HG03565 (cell line): ENCODE measurements around the gene CLRN3.

Experiments
- ATAC-seq: cut with Tn5 transposase; IDR thresholded peaks from one replicate; pipeline ENCODE4 v1.9.1; 2021; ENCODE audit warnings: mild to moderate bottlenecking, moderate library complexity; ENCODE audit not compliant: unreplicated experiment

The CLRN3 gene

DNA sequence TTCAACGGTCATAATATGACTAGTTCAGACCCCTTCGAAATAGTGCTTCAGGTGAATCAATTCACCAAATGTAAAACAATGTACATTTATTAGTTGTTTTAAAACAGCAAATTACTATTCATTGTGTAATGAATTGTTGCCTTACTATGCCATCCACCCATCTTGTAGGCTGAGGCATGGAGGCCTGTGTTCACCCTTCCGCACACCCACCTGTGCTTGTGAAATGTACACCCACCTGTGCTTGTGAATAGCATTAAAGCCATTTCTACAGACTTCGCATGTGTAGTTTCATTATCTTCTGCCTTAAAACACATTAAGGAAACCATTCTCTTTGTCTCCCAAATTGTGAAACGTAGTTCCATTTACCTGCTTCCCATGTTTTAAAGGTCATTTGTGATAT, 16.8 kb downstream of the CLRN3 start:
- no peak for ATAC-seq

DNA sequence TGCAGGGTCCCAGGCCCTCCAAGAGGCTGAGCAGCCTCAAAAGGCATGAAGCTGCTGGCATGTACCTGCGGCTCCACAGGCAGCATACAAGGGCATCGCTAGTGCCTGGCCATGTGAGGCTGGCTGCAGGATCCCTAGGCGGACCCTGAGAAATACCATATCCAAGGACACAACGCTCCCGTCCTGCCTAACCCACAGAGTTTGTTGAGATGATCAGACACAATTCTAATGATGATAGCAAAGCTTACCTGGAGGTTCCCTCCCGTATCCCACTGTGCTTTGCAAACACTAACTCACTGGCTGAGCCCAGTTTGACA, 17.3 kb downstream of the CLRN3 start:
- ATAC-seq = no peak

DNA sequence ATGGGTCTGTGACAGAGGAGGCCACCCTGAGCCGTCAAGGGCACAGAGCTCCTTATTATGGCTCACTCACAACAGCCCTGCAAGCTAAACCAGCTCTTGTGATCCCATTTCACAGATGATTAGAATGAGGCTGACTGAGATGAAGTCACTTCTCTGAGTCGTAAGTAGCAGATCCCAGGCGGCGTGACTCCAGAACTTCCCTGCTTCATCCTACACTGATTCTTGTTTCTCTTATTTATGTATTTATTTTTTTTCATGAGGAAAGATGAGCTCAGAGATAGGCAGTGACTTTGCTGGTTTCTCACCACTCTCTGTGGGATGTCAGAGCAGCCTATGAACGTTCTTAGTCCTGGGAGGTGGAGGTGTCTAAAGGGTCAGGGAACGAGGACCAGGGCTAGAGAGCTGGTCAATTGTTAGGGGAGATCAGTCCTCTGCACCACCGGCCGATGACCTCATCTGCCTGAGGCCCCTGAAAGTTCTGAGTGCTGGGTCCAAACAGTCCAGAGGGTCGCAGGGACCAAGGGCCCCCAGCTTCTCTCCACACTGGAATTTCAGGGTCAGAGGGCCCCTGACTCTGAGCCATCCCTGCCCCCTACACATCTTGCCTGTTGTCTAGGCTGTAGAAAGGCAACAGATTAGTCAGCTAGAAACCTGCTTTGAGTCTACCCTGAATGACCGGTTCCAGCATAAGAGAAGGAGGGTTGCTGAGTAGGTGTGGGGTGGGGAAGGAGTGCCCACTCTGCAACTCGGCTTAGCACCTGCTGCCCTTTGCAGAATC, 17.9 kb downstream of the CLRN3 start:
- ATAC-seq = no peak

DNA sequence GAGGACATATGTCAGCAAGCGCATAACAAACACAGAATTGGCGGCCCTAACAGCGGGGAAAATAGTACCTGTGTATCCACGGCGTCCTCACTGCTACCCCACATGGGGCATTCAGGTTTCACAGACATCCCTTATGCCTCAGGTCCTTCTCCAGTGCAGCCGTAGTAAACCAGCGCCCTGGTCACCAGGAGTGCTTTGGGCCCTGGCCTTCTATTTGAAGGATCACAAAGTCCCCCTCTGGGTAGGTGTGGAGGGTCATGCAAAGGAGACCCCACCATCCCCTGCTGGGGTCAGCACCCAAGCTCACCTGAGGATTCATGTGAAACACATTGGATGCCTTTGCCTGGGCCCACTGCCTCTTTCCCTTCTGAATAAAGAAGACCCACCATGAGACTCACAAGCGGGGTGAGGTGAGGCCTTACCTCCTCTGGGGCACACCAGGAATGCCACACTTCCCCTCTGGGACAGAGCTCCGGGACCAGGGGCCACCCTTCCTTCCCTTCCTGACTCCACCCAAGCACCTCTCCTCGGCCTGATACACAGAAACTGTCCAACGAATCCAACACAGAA, 18.8 kb downstream of the CLRN3 start:
- no peak for ATAC-seq

DNA sequence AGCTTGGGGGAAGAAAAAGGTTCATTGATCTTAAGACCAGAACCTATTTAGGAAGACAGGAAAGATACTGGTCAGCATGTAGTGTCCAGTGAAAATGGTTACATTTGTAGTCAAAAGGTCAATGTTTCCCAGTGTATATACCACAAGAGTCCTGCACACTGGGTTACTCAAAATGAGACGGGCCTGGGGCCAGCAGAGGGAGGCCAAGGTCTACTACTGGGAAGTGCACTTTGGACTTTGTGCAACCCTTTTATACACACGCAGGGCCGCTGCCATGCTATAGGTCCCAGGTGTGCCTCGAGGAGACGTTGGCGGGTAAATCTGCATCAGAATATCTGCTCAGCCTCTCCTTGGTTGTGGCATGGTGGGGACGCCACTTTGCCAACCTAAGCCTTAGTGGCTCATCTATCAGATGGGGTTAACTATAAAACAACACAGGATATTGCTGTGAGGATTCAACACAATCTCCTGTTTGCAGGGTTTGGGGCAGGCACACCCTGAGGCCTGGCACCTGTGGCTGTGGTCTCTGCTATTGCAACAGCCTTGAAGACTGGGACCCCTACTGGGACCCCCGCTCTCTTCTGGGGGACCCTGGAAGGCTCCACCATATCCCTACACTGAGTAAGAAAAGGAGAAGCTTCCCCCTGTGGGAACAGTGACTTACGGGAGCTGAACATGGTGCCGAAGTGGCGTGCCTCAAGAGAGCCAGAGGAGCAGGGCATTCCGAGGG, 19.7 kb downstream of the CLRN3 start:
- no peak for ATAC-seq

DNA sequence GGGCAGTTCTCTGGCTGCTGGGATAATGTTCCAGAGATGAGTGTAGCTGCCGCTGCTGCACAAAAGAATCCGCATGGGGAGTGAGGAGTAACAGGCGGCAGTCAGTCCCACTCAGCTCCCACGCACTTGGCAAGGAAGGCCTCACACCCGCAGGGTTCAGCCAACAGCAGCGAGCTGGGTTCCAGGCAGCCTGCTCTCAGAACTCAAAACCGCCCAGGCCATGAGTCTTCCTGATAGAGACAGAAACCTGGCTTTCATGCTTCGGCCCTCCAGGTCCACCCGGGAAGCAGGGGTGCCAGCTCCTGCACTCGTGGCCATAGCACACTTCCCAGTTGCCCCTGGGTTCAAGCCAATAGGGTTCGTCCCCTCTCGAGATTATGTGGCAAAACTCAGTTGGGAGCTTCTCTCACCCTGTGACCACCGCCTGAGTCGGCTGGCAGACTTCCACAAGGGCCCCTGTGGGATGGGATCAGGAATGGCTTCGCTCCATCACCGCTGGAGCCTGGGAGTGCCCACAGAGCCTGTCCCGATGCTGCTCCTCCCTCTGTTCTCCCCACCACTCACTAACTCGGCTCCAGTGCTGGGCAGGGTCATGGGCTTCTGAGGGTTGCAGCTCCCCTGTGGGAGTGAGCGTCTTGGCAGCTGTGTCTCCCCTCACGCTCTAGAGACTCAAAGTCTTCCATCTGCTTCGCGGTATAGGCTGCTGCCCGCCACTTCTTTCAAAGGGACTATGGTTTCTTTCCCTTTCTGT, 20.6 kb downstream of the CLRN3 start:
- ATAC-seq = no peak

DNA sequence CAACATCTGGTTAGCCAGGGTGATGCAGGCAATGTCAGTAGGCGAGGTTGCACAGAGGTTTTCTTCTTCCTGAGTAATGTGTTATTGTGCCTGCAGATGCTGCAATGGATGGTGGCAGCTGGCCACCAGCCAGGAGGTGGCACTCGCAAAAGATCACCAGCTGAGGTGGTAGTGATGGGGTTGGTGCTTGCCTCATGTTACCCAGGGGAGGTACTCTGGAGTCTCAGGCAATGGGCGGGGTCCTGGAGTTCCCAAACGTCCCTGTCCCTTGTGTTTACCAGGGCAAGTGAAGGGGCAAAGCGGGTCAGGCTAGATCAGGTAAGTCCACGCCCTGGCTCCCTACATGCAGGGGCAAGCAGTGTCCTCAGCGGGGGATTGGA, 21.1 kb downstream of the CLRN3 start:
- ATAC-seq = no peak

DNA sequence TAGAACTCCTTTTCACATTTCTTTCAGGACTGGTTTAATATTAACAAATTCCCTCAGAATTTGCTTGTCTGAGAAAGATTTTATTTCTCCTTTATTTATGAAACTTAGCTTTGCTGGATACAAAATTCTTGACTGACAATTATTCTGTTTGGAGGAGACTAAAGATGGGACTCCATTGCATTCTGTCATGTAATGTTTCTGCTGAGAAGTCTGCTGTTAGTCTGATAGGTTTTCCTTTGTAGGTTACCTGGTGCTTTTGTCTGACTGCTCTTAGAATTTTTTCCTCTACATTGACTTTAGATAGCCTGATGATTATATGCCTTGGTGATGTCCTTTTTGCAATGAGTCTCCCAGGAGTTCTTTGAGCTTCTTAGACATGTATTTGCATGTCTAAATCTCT, 23.4 kb downstream of the CLRN3 start:
- ATAC-seq = no peak

DNA sequence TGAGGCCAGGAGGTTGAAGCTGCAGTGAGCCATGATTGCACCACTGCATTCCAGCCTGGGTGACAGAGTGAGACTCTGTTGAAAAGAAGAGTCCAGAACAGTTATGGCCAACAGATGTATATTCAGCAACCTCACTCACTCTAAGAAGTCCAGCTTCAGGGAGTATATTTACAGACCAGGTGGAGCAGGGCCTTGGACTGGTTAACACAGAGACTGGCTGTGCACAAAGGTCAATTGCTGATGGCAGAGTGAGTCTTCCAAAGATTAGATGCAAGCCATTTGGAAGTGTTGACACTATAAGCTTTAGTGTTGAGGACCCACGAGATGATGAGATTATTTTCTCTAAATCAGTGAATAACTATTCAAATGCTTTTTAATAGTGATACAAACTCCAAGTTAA, 24.9 kb downstream of the CLRN3 start:
- no peak for ATAC-seq

DNA sequence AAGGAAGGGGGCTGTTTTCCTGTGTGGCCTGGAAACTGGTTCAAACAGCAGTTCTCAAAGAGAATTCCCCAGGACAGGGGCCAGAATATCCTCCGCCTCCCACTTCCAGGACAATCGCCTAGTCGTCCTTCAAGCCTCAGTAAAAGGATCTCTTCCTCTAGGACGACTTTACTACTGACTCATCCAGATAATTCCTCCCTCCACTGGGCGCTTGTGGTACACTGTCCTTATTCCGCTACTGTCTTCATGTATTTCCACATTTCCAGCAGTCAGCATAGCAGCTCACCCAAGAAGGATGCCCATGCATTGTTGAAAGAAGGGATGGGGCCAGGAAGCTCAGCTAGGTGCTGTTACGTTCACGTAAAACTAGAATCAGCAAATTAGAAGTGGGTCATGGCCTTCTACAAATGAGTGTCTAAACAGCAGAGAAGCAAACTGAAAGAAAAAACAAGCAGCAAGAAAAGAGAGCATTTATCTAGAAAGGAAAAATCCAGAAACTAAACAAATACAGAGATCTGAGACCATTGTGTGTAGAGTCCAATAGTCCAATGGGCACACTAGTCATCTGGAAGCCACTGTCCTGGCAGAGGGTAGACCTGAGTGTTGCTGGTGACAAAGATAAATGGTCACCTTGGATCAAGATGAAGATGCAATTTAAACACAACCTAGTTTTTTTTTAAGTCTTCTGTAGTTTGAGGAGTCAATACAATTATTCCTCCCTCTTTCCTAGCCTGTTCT, 26.3 kb downstream of the CLRN3 start:
- no peak for ATAC-seq

DNA sequence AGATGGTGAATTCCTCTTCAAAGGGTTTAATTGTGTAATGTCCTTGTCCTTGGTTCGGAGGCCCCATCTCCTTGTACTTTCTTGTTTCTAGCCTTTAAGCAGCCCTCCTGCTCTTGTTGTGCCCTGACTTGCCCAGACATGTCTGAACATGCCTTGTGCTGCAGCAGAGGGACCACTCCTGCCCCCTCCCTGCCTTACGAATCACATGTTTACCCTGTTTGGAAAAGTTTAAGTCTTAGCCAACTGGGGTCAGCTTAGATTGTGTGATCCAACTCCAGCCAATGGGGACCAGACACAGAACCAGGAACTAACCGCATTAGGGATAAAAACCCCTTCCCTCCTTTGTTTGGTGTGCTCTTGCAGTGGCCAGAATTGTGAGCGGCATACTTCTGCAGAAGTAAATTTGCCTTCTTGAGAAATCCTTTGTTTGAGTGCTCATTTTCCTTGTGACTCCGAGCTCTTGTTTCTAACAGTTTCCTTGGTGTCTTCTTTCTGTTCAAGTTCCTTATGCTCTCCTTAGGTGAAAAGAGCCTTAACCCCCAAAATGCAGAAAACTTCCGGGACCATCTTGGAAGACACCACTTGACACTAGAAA, 29.4 kb downstream of the CLRN3 start:
- no peak for ATAC-seq

DNA sequence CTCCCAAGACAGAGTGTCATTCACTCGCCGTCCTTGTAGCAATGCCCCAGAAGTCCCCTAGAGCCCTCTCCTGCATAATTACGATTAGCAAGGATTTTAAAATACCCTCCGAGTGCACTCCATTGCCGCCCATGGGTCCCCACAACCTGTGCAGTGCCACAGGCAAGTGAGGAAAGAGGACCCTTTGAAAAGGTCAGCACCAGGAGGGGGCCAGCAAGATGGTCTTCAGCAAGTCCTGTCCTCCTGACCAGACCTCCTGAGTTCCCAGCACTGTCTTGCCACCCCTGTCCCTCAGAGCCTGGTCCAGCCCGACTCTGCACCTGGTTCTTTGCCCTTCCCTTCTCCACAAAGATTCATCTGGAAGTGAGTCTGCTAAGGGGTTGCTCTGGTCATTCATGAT, 32.1 kb downstream of the CLRN3 start:
- ATAC-seq = no peak

DNA sequence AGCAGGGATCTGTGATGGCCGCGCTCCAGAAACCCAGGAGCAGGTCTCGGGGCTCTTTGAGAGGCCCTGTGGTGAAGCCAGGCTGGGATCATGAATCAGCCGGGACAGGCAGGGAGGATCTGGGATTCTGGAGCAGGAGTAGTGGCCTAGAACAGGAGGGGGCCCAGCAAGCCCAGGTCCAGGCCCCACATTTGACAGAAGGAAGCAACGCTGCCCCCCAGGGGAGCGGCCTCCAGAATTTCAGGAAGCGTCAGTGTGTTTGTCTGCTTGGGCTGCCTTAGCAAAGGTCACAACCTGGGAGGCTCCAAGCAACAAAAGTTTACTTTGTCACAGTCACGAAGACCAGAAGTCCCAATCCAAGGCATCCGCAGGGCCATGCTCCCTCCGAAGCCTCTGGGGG, 36.8 kb downstream of the CLRN3 start:
- ATAC-seq = no peak

DNA sequence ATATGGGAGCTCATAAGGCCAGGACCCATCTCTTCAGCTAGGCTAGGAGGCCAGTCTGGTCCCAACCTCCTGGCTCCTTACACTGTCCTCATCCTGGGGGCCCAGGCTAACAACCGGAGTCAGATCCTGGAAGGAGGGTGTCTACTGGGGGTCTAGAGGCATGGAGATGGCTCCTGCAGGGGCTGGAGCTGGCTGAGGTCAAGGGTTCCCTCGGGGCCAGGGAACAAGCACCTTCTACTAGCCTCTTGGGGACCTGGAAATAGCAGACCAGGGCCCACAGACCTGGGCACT, 37.2 kb downstream of the CLRN3 start:
- no peak for ATAC-seq

DNA sequence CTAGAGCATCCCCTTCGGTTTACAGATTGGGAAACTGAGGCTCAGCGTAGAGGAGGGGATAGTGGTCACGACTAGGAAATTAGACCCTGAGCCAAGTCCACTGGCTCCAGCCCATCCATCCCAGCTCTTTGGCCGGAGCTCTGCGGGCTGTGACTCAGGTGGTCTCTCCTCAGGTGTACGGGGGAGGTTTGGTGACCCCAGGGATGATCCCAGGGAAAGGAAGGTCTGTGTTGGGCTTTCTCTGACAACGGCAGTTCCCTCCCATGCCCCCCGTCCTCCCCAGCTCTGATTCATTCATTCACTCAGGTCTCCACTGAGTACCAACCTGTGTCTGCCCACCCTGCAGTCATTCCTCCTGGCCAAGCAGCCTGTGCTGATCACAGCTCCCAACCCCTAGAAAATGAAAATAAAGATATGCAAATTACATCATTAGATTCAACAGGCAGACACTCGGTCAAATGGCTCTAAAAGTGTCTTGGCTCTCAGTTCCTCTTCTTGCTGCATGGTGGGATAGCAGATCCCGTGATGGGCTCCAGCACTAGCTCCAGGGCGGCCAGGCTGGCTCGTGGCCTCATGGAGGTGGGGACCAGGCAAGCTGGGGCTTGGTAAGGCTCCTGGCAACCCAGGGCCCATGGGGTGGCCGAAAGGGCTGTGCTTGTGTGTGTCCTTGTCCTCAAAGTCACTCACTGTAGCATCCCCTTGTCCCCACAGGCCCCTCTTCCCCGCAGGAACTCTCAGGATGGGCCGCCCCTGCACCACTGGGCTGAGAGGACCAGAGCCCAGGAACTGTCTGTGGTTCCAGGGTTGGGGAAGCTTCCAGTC, 37.8 kb downstream of the CLRN3 start:
- peak; percentile 62 for ATAC-seq

DNA sequence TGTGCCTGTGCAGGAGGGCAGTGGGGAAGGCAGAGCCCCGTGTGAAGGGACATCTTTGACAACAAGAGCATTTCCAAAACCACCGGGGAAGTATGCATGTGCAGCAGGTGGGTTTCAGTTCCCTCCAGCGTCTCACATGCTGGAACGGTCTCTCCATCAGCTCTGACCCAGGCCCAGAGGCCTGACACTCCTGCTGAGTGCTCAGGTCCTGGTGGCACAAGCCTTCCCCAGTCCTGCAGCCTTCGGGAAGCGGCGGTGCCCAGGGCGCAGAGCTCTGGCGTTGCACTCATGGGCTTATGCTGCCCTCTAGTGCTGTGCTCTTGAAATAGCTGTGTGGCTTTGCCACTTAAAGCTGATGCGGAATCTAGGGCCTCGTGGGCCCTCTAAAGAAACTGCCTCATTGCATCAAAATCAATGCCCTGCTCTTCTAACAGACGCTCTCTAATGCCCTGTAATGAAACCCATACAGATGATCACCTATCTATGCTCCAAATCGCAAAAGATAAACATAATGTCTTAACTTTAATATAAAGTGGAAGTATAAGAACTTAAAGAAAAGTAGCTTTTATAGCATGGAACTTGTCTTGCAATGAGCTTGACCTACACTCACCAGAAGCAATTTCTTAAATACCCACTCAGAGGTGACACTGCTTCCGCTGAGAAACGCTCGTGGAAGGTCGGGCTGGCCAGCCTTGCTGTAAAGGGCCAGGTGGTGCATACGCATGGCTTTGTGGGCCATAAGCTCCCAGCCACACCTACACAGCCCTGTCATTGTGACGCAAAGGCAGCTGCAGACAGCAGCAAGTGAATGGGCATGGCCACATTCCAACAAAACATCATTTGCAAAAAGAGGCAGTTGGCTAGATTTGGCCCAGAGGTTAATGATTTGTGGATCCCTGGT, 38.6 kb downstream of the CLRN3 start:
- ATAC-seq = peak; percentile 75

DNA sequence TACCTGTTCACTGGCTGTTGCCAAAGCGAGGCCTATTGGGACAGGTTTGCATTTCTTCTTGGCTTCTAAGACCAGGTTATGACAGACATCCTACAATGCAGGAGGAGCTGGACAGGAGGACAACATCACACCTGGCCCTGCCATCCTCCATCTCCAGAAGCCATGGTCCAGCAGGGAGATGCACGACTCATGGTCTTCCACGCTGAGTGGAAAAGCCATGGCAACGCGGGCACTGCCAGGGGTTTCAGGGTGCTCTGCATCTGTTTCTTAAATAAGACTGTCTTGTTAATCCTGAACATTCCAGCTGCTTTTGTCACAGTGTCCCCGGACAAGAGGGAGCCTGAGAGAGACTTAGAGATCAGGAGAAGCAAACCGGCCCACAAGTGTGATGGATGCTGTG, 40.3 kb downstream of the CLRN3 start:
- ATAC-seq = no peak

DNA sequence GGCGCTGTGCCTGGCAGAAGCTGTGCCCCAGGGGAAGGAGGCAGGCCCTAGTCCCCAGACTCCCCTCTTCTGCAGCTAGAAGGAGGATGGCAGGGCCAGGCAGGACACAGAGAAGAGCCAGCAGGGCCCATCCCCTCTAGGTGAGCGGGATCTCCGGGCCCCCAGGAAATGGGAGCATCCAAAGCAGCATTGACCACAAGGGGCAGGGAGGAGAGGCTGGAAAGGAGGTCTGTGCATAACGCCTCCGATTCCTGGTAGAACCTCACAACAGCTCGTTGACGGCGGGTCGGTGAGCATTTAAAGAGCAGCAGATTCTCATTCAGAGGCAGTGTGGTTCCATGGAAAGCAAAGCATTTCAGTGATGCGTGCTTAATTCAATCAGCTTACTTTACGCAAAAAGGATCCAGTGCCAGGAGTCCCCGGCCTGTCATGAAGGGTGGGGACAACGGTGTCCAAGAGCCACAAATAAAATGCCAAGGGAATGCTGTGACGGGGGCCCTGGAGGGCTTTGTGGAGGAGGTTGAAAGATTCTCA, 41.0 kb downstream of the CLRN3 start:
- ATAC-seq = no peak

DNA sequence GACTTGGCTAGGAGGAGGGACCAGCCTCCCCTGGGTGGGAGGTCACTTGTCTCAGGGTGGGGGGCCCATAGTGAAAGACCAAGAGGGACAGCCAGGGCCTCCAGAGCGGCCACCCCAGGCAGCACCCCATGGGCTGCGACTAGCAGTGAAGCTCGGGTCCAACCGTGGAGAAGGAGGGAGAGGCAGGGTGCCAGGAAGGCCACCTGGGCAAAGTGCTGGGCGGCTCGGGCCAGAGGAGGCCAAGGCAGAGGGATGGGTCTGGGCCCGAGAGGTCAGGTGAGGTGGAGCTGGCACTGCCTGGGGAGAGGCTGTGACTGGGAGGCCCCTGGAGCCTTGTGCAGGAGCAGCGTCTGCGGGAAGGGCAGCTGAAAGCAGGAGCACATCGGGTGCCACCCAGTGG, 41.8 kb downstream of the CLRN3 start:
- no peak for ATAC-seq
